Occipital lobe (tissue), 2 donors: Measurements from ENCODE around the gene TIMM10B. TPM values are rescaled to one million over a fixed set of nuclear protein-coding genes. Genes with fewer than 3 reads are reported as not detected.

Experiments
- DNase-seq: peaks from one replicate; lab custom pipeline; 2025; lab: John Stamatoyannopoulos, UW
- total RNA-seq: library from RNA; depleted of rRNA; stranded (reverse); fragments of >200 nt; gene quantifications from one replicate; pipeline ENCODE4 v1.2.3, GENCODE V29; 2014

Gene TIMM10B
- total RNA-seq, 1 donor from 2014 or later = 26.7 TPM

GRCh38 chr11:6469599-6469998 is 11.7 kb upstream of the TIMM10B start:
- DNase-seq = no peak

- no peak for DNase-seq
These were observed 8.4 kb upstream of the TIMM10B start for GRCh38 chr11:6472934-6473333.

GRCh38 chr11:6473451-6474412 is 7.6 kb upstream of the TIMM10B start, which contains the start of gene TRIM3:
TSS of gene TRIM3 (minus strand) at chr11:6473941. CDS start at chr11:6465695, 8,246 bp downstream.
- DNase-seq = peak; percentile 93

GRCh38 chr11:6474413-6474792 is 6.9 kb upstream of the TIMM10B start:
- no peak for DNase-seq

DNA sequence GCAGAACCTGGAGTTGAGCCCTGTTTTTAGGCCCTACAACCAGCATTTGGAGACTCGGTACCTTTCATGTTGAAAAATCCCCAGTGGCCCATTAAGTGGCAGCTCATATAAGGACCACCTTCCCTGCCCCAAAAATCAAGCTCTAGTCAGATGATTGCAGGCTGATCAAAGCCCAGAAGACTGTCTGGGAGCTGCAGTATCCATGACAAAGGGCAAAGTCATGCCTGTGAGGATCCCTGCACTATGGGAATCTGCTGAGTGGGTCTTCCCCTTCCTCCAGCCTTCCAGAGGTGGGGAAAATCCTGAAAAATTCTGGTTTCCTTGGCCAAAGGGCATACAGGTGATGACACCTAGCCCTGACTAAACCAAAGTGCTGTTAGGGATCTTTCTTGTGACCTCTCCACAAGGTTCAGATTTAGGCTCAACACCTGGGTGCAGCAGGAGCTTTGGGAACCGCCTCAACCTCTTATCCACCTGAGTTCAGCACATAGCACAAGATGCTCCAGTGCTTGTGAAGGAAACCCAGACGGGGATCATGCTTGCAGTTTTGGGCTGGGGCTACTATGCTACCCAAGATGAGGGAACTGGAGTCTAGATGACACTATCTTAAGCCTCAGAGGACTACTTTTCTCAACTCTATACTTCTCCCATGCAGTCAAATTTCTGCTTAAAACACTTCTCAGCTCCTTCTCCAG is 6.3 kb upstream of the TIMM10B start:
- no peak for DNase-seq

GRCh38 chr11:6475936-6476335 is 5.4 kb upstream of the TIMM10B start:
- DNase-seq = no peak

DNA sequence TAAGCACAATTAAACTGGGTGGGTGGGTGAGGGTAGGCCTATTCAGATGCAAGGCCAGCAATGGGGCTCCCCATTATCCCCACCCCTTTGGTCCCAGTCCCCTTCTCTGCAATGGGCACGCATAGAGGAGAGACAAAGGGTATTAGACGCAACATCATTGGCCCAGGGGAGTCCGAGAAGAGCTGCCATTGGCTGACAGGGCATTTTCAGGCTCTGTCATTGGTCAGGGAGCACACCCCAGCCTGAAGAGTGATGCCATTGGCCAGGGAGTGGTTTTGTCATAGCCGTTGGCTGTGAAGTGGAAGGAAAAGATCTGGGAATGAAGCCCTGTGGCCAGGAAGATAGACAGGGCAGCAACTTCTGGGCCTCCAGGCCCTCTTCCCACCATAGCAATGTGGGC is 4.7 kb upstream of the TIMM10B start:
- DNase-seq = no peak

DNA sequence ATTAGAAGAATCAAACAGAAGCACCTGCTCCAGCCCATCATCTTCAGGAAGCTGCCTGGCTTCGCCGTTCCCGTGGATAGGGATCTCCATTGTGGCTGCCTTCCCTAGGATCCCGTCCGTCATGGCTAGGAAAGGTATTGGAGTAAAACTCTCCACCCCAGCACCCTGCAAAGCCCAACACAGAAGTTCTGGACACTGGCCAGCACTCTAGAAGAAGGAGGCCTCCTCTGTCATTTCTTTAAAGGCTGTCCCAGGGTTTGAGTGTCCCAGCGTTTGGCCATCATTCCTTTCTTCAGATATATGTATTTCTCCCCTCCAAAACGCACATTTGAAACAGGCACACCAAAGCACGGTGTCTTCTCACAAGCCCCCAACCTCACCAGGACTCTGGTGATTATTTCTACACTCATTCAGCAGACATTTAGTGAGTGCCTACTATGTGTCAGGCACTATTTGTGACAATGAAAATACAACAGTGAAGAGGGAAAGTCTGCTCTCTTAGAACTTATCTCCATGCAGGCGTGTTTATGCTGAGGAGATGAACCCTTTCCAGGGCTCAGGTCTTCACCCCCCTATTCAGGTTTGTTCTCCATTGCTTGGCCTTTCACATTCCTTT is 894 bp upstream of the TIMM10B start:
- DNase-seq = no peak

DNA sequence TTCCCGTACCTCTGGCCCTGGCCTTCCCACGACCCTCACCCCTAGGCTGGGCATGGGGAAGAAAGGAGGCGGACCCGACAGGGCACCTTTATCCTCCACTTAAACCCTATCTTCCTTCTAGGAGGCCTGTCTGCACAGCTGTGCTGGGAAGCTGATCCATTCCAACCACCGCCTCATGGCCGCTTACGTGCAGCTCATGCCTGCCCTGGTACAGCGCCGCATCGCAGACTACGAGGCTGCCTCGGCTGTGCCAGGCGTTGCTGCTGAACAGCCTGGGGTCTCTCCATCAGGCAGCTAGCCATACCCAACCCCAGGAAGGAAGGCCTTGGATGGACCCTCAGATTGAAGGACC is 599 bp downstream of the TIMM10B start:
- no peak for DNase-seq

DNA sequence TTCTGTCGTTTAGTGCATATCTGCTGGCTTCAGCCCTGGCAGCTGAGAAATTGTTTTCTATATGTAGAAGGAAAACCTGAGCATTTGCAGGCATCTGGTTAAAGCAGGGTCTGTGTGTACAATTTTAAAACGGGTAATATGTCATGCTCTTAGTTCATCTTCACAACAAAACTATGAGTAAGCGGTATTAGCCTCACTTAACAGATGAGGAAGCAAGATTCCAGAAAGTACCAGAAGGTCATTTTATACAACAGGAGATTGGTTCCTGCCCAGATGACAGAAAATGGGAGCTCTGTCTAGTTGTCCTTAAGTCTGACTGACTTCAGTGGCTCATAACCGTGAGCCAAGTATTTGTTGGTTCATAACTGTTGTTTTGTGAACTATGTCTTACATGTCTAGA is 1.1 kb downstream of the TIMM10B start:
- DNase-seq = no peak

DNA sequence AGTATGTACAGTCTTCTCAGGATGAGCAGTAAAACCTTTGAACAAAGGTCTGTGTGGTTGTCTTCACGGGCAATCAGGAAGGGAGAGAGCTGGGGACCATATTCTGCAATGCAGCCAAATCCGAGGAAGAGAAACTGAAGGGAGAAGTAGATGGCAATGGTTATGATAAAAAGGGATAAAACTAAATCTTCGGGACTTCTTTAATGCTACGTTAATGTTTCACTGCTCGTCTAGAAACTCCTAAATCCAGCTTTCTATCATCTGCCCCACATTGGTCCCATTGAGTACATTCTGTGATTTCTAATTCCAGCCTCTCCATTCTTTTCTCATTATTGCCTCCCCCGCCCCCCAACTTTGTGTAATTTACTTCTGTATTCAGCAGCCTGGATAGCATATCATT is 1.7 kb downstream of the TIMM10B start:
- DNase-seq = no peak

GRCh38 chr11:6485661-6486060 is 4.4 kb downstream of the TIMM10B start:
- DNase-seq = no peak

- no peak for DNase-seq
These were observed 5.0 kb downstream of the TIMM10B start for GRCh38 chr11:6486256-6486655.

GRCh38 chr11:6486938-6487337 is 5.6 kb downstream of the TIMM10B start:
- no peak for DNase-seq

DNA sequence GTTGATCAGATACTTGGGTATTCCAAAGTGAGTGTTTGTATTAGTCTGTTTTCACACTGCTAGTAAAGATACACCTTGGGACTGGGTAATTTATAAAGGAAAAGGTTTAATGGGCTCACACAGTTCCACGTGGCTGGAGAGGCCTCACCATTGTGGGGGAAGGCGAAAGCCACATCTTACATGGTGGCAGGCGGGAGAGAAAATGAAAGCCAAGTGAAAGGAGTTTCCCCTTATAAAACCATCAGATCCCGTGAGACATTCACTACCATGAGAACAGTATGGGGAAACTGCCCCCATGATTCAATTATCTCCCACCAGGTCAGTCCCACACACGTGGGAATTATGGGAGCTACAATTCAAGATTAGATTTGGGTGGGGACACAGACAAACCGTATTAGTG is 7.0 kb downstream of the TIMM10B start:
- no peak for DNase-seq

GRCh38 chr11:6488821-6489220 is 7.5 kb downstream of the TIMM10B start:
- no peak for DNase-seq

DNA sequence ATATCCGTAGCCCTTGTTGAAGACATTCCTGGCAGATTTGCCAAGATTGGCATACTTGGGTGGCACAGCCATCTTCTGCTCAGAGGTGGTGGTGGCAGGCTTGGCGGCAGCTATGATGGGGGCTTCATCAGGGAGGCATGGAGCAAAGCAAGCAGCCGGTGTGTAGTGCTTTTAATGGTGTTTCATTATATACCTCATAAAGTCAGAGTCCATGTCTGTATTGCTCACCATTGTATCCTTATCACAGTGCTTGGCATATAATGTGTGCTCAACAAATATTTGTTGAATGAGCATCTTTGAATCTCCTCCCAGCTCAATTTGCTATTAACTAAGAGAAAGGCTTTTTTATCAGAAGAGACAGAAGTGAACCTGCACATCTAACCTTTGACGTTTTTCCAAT is 8.0 kb downstream of the TIMM10B start:
- DNase-seq = no peak

GRCh38 chr11:6497069-6497839 is 16.0 kb downstream of the TIMM10B start, which contains the start of gene DNHD1:
TSS of gene DNHD1 (plus strand) at chr11:6497280. CDS start at chr11:6498216, 936 bp downstream.
- DNase-seq = no peak

DNA sequence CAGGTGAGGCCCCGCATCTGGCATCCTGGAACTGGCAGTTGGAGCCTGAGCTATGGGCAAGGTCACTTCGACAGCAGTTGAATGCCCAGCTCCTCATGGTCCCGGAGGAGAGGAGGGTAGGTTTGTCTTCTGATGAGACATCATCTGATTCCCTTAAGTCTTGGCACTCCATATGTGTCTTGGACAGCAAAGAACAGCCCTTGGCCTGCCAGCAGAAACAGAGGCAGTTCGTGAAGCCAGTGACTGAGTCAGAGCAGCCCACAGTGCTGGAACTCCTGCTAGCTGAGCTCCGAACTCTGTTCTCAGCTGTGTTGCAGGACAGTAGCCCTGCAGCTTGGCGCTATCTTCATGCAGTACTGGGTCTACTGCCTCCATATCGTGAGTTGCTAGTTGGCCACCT is 16.8 kb downstream of the TIMM10B start:
- DNase-seq = peak; percentile 70

DNA sequence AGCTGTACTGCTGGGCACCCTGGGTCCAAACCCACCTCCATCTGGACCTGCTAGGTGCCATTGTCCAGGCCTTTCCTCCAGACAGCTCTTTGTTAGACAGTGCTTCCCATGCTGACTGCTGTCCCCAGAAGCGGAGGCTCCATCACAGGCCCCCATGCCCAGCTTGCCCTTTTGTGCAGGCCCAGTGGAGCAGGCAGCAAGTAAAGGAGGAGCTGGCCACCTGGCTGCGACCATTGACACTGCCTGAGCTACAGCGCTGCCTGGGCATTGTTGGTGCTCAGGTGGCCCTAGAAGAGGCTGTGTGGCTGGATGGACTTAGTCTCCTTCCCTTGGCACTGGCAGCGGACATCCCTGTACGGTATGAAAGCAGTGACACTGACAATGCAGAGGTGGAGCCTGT is 17.2 kb downstream of the TIMM10B start:
- no peak for DNase-seq

GRCh38 chr11:6502382-6502781 is 21.1 kb downstream of the TIMM10B start:
- DNase-seq = no peak
